GM12878 (cell line): Measurements from ENCODE around the gene MYH7. TPM values are rescaled to one million over a fixed set of nuclear protein-coding genes. Genes with fewer than 3 reads are reported as not detected.

Experiments used
- ATAC-seq: fragments of 200-7000 bp; cut with Tn5 transposase; 3 replicates; pipeline ENCODE4 v1.9.1; 2020; ENCODE audit warnings: mild to moderate bottlenecking, moderate library complexity
- BruUV-seq: library from RNA; stranded (reverse); fragments of 400-500 nt; replicated peaks from 2 replicates; lab custom pipeline; 2021; lab: Mats Ljungman, UMichigan
- CTCF ChIA-PET: fragments of 300-600 bp; sonication (Branson Sonifier 250); formaldehyde crosslinking; extraction: SDS; loops from one replicate; lab custom pipeline; 2021; ENCODE audit warnings: inconsistent platforms; lab: Yijun Ruan, JAX
- POLR2A ChIA-PET: fragments of 350-600 bp; formaldehyde crosslinking; extraction: SDS; loops from one replicate; lab custom pipeline; 2021; ENCODE audit warnings: inconsistent platforms; lab: Charles Lee
- RAD21 ChIA-PET: fragments of 300-600 bp; sonication (Branson Sonifier 250); formaldehyde crosslinking; loops from one replicate; lab custom pipeline; 2023; ENCODE audit warnings: antibody characterized with exemption; ENCODE audit not compliant: unreplicated experiment; lab: Charles Lee
- SMC1A ChIA-PET: fragments of 300-600 bp; sonication (Branson Sonifier 250); formaldehyde crosslinking; loops from one replicate; lab custom pipeline; 2023; ENCODE audit not compliant: unreplicated experiment, uncharacterized antibody; lab: Charles Lee
- DNase-seq: peaks from one replicate; pipeline ENCODE4 v3.0.0-alpha.2; 2011; ENCODE audit warnings: low read depth, low spot score
- FAIRE-seq: peaks from 3 replicates; lab custom pipeline; 2011; peaks lifted over from hg19 to GRCh38; lab: Jason Lieb, UNC
- H2AFZ ChIP-seq: 2 replicates; pipeline ENCODE4 v1.6.0; 2011; ENCODE audit warnings: low read depth, low read length, control low read depth; ENCODE audit not compliant: control insufficient read depth
- H3K27ac ChIP-seq: 2 replicates; pipeline ENCODE4 v1.5.1; 2011; ENCODE audit warnings: control low read depth; ENCODE audit not compliant: control insufficient read depth, insufficient read depth
- H3K27me3 ChIP-seq, 2 experiments: replicated peaks in 1 of 2; 2 replicates each; pipeline versions ENCODE4 v1.6.0 to v1.6.1; 2011; ENCODE audit warnings: low read length in 1 of 2; ENCODE audit not compliant: control insufficient read depth in 2 of 2, insufficient read depth in 2 of 2
- H3K36me3 ChIP-seq, 2 experiments: 2 replicates each; pipeline ENCODE4 v1.5.1; 2011; ENCODE audit warnings: low read length in 1 of 2; ENCODE audit not compliant: control insufficient read depth in 2 of 2, insufficient read depth in 2 of 2
- H3K4me1 ChIP-seq: 2 replicates; pipeline ENCODE4 v1.6.1; 2011; ENCODE audit warnings: mild to moderate bottlenecking, low read length, moderate library complexity, mixed read lengths; ENCODE audit not compliant: control insufficient read depth, insufficient read depth
- H3K4me2 ChIP-seq: 2 replicates; pipeline ENCODE4 v1.6.0; 2011; ENCODE audit warnings: control low read depth; ENCODE audit not compliant: control insufficient read depth, insufficient read depth
- H3K4me3 ChIP-seq: fragments of 200-600 bp; sonication (generic); 2 replicates; pipeline ENCODE4 v1.5.1; 2016
- H3K79me2 ChIP-seq: 2 replicates; pipeline ENCODE4 v1.6.0; 2011; ENCODE audit warnings: low read length; ENCODE audit not compliant: control insufficient read depth, insufficient read depth
- H3K9ac ChIP-seq: 2 replicates; pipeline ENCODE4 v1.8.0; 2011; ENCODE audit warnings: low read length, control low read depth, mixed read lengths; ENCODE audit not compliant: control insufficient read depth, insufficient read depth
- H3K9me3 ChIP-seq: replicated peaks from 3 replicates; pipeline ENCODE4 v1.5.1; 2011; ENCODE audit warnings: mild to moderate bottlenecking, low read length; ENCODE audit not compliant: control insufficient read depth, insufficient read depth
- H4K20me1 ChIP-seq: 2 replicates; pipeline ENCODE4 v1.6.0; 2011; ENCODE audit not compliant: control insufficient read depth, insufficient read depth
- ATF3 ChIP-seq: IDR thresholded peaks from 2 replicates; pipeline ENCODE4 v1.6.1; 2011; ENCODE audit warnings: low read depth, mild to moderate bottlenecking, low read length, moderate library complexity, borderline replicate concordance; ENCODE audit errors: extremely low read depth
- BMI1 ChIP-seq: fragments of 450-650 bp; IDR thresholded peaks from 2 replicates; pipeline ENCODE4 v1.6.1; 2016; ENCODE audit warnings: mild to moderate bottlenecking, moderate library complexity, borderline replicate concordance
- CBX3 ChIP-seq: fragments of 200-600 bp; sonication (generic); IDR thresholded peaks from 2 replicates; pipeline ENCODE4 v1.6.1; 2016; ENCODE audit warnings: low read depth, borderline replicate concordance
- EED ChIP-seq: sonication (generic); IDR thresholded peaks from 2 replicates; pipeline ENCODE4 v1.6.1; 2016; ENCODE audit warnings: antibody characterized with exemption, low read depth
- ETV6 ChIP-seq, 2 experiments: fragments of 450-650 bp in 1 of 2; IDR thresholded peaks in 1 of 2; conservative IDR thresholded peaks in 1 of 2; 2 replicates each; pipeline ENCODE4 v1.6.1; 2014; ENCODE audit warnings: antibody characterized with exemption in 1 of 2, borderline replicate concordance in 1 of 2, low read depth in 1 of 2, mild to moderate bottlenecking in 1 of 2, moderate library complexity in 1 of 2
- GABPA ChIP-seq: IDR thresholded peaks from 2 replicates; pipeline ENCODE4 v1.6.1; 2014; ENCODE audit warnings: antibody characterized with exemption, low read depth, mild to moderate bottlenecking, inconsistent platforms
- RBBP5 ChIP-seq: fragments of 200-600 bp; sonication (generic); conservative IDR thresholded peaks from 2 replicates; pipeline ENCODE4 v1.6.1; 2016
- TCF7 ChIP-seq: IDR thresholded peaks from 2 replicates; pipeline ENCODE4 v1.6.1; 2014; ENCODE audit warnings: antibody characterized with exemption, borderline replicate concordance
- ZNF207 ChIP-seq: fragments of 450-650 bp; IDR thresholded peaks from 2 replicates; pipeline ENCODE4 v1.6.1; 2014; ENCODE audit warnings: antibody characterized with exemption, mild to moderate bottlenecking, borderline replicate concordance
- in situ Hi-C: fragments of 300-500 bp; cut with MboI; formaldehyde crosslinking; loops from 9 replicates; pipeline ENCODE4 v1.14.3; 2018; ENCODE audit warnings: mixed read lengths
- intact Hi-C: fragments of 100-400 bp; cut with micrococcal nuclease; formaldehyde crosslinking; loops from one replicate; pipeline ENCODE4 v1.14.2; 2022; ENCODE audit not compliant: unreplicated experiment
- polyA plus RNA-seq, 11 experiments: library from polyadenylated mRNA; depleted of rRNA in 4 of 11; unstranded in 6 of 11; stranded (reverse) in 5 of 11; fragments of >200 nt; fragmentation: Nextera tagmentation in 4 of 11; fragmentation: Illumina TruSeq in 1 of 11; extraction: Ambion mirVana in 4 of 11; extraction: Trizol in 1 of 11; gene quantifications; 1 replicate in 1 of 11; 2 replicates in 10 of 11; pipeline versions ENCODE4 v1.2.1 to v1.2.3, GENCODE V29; 2011 to 2016; ENCODE audit warnings: inconsistent platforms in 2 of 11, missing spikeins in 2 of 11, low read depth in 1 of 11
- total RNA-seq, 4 experiments: library from RNA; depleted of rRNA in 3 of 4; stranded (reverse); fragments of >200 nt in 3 of 4; fragmentation: Illumina TruSeq in 1 of 4; extraction: Trizol in 1 of 4; gene quantifications; 2 replicates each; pipeline versions ENCODE4 v1.2.1 to v1.2.3, GENCODE V29; 2013 to 2021

The MYH7 gene
- total and polyA plus RNA-seq, 10 of the 15 experiments (the other 5 are each of a cell fraction or from before 2014, with no cell fraction given) = 0.04 to 0.10 (median 0.05) TPM; not detected in 4

GRCh38 chr14:23482823-23483148 is 47.3 kb upstream of the MYH7 start:
- in situ Hi-C loops (no loop called here), intact Hi-C loops (no loop called here)
- no peak for FAIRE-seq
- ATAC-seq = no peak
- no peaks in the 10 kb centered on the region for H3K79me2 ChIP-seq
- H3K4me2 ChIP-seq = no peak overlapping the region
- POLR2A ChIA-PET = no interaction called here
- peaks cover 0 to 9% of the 10 kb centered on the region in 2 experiments; a peak in 3 of 4 replicates for H3K36me3 ChIP-seq
- H4K20me1 ChIP-seq = no peaks in the 10 kb centered on the region
- no peak overlapping the region for H3K27ac ChIP-seq
- H2AFZ ChIP-seq = no peak overlapping the region
- H3K4me3 ChIP-seq = no peak overlapping the region
- no TSS peak for BruUV-seq
- no peaks in the 10 kb centered on the region for H3K4me1 ChIP-seq
- no peaks in the 10 kb centered on the region for H3K27me3 ChIP-seq
- no peak for DNase-seq
- no peaks in the 10 kb centered on the region for H3K9me3 ChIP-seq
- H3K9ac ChIP-seq = no peak overlapping the region
- SMC1A ChIA-PET = interaction anchor here (0.7 to 8.9 kb wide), 2 partner anchors 56 to 78 kb away, joined by 3 to 124 read pairs; no protein-coding TSS in a partner anchor
- CTCF ChIA-PET = interaction anchor here (1.2 to 14.1 kb wide), 2 partner anchors 77 to 156 kb away, joined by 4 to 436 read pairs; partner anchors contain the start of gene THTPA
- RAD21 ChIA-PET = interaction anchor here (5.8 kb wide), 1 partner anchor 78 kb away, joined by 39 read pairs; no protein-coding TSS in a partner anchor
- TF ChIP-seq ATF3 = no peak
- no peak for TF ChIP-seq EED
- no peak for TF ChIP-seq BMI1
- TF ChIP-seq ZNF207 = no peak
- no peak for TF ChIP-seq TCF7
- TF ChIP-seq CBX3 = no peak
- no peak for TF ChIP-seq ETV6 (conservative IDR thresholded peaks at IDR 0.05 in 1 of 2, IDR thresholded peaks at IDR 0.05 in 1 of 2; ENCODE audit: borderline replicate concordance in 1 of 2, low read depth in 1 of 2)
- TF ChIP-seq RBBP5 = no peak
- no peak for TF ChIP-seq GABPA
